GDM1 (cell line): Measurements from ENCODE around the gene CERCAM.

ENCODE experiments used
- DNase-seq: peaks from one replicate; lab custom pipeline; 2025; lab: John Stamatoyannopoulos, UW

Gene CERCAM

DNA sequence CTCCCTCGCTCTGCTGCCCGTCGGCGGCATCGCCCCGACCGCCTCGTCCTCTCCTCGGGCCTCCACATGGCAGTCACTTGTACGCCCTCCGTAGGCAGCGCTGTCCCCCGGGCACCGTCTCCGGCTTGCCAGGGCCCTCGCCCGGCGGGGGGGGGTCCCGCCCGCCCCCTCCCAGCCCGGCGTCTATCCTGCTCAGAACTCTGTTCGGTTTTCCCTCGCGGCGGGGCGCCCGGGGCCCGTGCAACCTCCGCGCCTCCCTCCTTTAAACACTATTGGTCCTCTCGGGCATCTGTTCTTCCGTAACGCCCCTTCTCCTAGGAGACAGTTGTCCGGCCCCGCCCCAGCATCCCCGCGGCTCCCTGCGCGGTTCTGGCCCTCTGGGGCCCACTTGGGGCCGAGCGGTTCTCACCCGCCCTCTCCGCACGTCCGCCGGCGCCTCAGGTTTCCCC is 36.0 kb downstream of the CERCAM start:
- peak; percentile 32 for DNase-seq

DNA sequence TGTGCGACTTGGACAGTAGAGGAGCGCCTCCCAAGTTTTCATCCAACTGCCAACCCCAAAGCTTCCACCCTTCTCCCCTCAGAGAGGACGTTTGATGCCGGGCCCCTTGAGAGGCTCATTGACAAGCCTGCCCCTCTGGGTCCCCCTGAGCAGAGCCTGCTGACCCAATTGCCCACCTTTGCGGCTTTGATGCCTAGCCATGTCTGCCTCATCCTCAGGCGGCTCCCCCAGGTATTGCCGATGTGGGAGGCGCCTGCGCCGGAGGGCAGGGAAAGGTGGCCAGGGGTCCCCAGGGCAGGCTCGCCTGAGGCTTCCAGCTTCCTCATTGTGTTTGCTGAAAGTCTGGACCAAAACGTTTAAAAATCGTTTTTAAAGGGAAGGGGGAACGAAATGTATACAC is 36.5 kb downstream of the CERCAM start:
- no peak for DNase-seq

DNA sequence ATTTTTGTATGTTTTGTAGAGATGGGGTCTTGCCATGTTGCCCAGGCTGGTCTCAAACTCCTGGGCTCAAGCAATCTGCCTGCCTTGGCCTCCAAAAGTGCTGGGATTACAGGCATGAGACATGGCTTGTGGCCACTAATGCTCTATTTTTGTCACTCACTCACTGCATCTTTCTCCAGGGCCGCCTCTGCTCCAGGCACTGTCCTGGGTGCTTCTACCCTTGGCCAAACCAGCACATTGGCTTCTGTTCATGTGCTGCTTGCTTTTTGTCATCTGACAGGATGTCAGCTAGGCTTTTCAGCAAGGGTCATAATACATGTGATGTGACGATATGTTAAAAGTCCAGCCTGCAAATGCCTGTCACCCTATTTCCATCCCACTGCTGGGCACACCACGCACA is 38.4 kb downstream of the CERCAM start:
- DNase-seq, result no peak

DNA sequence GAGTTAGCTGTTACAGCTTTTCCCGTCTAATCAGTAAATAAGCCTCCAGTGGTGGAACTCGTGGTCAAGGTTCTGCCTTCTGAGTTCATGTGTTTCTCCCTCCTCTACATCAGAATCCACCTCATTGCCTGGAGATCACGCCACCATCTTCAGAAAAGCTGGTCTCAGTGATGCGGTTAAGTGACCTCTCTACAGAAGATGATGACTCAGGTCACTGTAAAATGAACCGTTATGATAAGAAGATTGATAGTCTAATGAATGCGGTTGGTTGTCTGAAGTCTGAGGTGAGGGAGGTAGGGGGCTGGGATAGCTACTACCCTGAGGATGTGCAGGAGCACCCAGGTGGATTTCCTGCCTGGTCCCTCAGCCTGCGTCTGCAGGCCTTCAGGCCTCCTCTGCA is 48.4 kb downstream of the CERCAM start:
- DNase-seq, result no peak

DNA sequence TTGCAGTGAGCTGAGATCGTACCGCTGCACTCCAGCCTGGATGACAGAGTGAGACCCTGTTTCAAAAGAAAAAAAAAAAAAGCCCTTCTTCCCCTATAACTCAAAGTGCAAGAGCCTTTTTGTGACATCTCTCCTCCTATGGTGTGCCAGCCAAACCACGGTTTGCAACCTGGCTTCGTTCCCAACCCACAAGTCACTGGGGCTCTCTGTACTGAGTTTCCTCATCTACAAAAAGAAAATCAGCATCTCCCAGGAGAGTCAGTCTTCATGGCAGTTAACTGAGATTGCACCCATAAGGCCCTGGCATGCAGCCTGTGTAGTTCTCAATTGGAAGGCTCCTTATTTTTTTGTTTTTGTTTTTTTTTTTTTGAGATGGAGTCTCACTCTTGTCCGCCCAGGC is 49.9 kb downstream of the CERCAM start:
- peak; percentile 78 for DNase-seq

DNA sequence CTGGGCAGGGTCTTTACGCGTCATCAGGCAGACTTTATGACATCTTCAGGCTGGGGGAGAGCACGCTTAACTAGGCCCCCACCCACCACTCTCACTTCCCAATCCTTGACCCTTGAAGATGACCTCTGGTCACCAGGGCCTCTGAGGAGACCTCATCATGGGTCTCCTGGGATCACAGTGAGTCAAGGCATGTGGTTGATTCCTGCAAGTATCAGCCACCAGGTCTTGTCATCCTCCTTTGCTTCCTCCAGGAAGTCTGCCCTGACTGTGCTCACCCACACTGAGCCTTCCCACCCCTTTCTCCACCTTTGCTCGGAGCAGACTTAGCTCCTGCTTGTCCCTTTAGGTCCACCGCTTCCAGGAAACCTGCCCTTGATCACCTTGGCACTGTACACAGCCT is 52.4 kb downstream of the CERCAM start:
- no peak for DNase-seq

DNA sequence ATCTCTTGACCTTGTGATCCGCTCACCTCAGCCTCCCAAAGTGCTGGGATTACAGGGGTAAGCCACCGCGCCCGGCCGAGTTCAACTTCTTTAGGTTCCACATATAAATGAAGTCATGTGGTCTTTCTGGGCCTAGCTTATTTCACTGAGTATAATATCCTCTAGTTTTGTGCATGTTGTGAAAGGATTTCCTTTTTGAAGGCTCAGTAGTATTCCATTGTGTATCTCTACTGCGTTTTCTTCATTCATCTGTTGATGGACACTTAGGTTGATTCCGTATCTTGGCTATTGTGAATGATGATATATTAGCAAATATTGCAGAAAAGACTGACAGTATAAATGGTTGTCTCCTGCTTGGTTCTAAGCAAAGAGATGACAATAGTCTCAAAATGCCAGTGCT is 55.2 kb downstream of the CERCAM start:
- no peak for DNase-seq

DNA sequence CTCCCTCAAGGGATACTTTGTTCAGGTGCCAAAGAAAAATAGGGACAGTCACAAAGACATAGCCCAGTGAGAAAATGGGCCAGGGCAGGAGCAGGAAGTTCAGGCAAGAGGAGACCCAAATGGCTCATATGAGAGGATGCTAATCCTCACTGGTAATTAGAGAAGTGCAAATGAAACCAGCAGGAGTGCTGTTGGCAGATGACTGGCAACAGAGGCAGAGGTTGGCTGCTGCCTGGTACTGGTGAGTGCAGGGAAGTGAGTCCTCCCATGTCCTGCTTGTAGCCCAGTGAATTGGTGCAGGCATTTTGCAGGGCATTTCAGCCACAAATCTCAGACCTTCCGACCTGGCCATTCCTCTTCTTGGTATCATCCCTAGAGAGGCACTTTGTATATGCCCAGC is 58.6 kb downstream of the CERCAM start:
- no peak for DNase-seq

DNA sequence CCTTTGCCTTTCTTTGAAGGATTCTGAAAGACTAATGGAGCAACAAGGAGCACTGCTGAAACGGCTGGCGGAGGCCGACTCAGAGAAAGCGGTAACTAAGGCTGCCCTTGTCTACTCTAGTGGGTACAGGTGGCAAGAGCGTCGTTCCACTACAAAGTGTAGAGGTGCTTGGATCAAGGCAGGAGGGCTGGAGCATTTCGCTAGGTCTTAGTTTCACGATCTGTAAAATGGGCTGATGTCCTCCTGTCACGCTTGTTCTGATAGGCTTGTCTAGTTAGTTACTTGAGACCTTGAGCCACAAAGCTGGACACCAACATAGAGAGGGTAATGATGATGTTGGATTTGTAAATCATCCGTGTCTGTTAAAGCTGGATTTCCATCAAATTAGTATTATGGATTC is 60.9 kb downstream of the CERCAM start:
- no peak for DNase-seq

DNA sequence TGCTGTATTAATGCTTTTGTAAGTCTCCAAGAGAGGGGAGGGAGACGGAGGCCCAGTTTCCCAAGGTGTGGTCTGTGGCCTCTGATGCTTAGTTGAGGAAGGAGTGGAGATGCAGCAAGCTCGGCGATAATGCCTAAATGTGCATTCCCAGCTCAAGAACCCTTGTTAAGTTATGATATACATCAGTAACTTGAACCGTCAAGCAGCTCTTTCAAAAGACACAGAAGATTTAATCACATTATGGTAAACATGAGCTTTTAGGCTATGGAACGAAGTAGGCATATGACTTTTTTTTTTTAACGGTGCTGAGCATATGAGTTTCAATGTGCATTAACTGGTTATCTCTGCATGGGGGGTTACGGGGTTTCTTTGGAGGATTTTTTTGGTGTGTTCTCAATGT is 61.5 kb downstream of the CERCAM start:
- DNase-seq, result no peak

DNA sequence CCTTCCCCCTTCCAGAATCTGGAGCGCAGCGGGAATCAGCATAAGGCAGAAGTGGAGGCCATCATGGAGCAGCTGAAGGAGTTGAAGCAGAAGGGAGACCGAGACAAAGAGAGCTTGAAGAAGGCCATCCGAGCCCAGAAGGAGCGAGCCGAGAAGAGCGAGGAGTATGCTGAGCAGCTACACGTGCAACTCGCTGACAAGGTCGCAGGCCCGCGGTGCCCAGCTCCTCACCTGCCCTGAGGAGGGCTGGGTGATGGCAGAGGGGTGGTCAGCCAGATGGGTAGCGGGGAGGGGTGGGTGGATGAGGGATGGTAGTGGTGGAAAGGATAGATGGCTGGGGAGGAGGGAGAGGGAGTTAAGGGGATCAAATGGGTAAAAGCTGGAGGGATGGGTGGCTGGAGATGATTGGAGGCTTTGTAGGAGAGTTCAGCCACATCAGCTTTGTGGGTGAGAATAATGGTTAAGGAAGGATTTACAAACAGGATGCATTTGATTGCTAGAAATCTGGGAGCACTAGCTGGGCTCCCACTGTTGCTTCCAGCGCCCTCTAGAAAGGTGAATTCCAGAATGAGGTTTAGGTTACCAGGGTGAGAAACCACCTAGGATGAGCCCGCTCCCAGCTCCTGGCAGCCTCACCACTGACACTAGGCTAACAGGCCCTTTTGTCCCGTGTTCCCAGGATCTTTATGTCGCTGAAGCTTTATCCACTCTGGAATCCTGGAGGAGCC is 64.2 kb downstream of the CERCAM start:
- DNase-seq, result no peak

DNA sequence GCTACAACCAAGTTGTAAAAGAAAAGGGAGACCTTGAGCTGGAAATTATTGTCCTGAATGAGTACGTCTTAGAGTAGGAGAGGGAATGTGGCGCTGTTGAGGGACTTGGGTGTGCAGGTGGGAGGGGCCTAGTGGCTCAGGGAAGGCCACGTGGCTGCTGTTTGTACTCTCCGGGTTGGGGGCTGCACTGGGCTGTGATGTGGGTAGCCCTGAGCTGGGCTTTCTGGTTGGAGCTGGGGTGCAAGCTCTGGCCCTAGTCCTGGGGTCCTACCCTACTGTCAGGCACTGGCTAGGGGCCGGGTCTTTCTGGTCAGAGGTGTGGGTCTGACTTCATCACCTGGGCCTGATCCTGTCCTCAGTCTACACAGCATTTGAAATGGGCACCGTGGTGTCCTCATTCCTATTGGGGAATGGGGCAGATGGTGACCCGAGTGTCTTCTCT is 64.8 kb downstream of the CERCAM start:
- no peak for DNase-seq

DNA sequence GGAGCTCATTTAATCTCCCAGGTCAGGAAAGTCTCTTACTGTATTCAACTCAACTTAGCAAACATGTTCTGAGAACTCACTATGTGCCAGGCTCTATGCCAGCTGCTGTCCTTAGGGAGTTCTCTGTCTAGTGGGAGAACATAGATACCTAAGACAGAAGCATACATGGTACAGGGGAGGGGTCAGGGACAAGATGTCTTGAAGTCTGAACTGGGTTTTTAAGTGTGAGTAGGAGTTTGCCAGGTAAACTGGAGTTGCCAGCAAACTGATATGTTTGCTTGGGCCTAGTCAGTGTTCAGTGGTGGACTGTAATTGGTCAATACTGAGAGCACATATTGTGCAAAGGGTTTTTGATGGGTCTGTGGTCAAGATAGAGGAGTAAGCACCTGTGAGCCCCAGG is 65.5 kb downstream of the CERCAM start:
- DNase-seq, result no peak
